GDM1 (cell line): Measurements from ENCODE around the gene PABPN1L.

ENCODE experiments used
- DNase-seq: peaks from one replicate; lab custom pipeline; 2025; lab: John Stamatoyannopoulos, UW

Gene PABPN1L

GRCh38 chr16:88883946-88884345 lies 17.5 kb upstream of the PABPN1L start:
- DNase-seq: no peak

DNA sequence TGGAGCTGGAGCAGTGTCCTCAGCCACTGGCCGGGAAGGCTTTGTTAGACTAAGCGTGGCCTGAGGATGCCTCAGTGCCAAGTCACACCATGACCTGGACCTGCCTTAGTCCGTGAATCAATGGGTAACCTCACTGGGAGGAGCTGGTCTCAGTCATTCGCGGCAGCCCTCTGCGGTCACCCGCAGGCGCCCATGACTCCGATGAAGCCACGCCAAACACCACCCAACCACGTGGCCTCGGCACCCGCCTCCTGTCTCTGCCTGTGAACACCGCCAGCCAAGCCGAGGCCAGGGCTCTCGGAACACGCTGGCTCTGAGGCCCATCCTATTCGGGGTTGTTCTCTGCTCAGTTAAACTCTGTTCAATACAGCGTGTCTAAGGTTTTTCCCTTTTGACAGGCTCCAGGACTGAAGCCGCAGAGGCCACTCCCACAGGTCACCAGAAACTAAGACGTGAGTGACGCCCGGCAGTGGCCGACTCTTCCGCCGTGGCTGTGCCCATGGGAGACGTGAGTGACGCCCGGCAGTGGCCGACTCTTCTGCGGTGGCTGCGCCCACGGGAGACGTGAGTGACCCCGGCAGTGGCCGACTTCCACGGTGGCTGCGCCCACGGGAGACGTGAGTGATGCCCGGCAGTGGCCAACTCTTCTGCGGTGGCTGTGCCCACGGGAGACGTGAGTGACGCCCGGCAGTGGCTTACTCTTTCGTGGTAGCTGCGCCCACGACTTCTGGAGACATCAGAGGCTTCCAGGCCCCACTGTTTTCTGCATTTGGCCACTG lies 16.8 kb upstream of the PABPN1L start:
- no peak for DNase-seq

GRCh38 chr16:88882358-88883030 lies 16.0 kb upstream of the PABPN1L start:
- no peak for DNase-seq

DNA sequence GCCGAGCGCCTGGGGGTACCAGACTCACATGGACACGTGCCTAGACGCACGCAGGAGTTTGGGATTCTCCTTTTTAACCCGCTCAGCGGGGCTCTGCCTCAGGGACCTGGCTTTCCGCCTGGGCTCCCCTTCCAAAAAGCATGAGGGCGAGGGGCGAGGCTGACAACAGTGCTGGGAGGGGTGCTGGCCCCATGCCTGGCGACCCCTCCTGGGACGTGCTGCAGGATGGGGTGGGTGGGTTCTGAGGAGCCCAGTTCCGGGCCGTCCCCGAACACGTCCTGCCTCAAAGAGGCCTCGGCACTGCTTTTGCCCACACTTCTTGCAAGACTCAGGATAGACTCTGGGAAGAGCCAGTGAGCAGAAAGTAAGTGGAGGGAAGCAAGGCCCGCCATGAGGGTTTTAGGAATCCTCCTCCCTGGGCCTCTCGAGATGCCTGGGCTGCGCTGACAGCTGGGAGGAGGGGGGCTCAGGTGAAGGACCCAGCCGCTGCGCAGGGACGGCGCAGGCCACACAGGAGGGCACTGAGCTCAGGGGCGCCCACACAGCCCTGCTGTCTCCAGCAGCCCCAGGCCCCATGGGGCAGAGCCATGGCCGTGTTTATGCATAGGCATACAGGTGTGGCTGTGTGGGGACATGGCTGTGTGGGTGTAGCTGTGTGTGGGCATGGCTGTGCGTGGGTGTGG lies 15.4 kb upstream of the PABPN1L start:
- DNase-seq: no peak

DNA sequence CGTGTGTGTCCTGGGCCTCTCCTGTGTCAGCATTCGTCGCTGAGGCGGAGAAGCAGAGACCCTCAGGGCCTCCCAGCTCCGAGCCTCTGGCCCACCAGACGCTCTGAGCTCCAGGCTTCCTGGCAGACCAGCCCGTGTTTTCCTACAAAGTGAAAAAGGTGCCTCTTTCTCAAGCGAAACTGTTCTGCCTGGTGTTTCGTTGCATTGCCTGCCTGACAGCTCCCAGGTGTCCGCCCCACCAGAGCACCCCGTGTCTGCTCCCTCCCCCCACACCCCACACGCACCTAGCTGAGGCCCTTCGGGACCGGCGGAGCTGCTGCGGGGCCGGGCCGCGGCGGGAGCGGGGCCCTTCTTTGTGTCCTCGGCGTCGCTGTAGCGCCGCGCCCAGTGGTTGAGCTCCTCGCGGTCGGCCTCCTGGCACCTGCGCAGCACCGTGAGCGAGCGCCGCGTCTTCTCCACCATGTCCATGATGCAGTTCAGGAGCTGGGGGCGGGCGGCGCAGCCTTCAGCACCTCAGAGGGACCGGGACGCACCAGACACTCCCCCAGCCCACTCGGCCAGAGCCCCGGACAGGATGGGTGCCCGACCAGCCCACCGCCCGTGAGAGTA lies 14.7 kb upstream of the PABPN1L start:
- no peak for DNase-seq

DNA sequence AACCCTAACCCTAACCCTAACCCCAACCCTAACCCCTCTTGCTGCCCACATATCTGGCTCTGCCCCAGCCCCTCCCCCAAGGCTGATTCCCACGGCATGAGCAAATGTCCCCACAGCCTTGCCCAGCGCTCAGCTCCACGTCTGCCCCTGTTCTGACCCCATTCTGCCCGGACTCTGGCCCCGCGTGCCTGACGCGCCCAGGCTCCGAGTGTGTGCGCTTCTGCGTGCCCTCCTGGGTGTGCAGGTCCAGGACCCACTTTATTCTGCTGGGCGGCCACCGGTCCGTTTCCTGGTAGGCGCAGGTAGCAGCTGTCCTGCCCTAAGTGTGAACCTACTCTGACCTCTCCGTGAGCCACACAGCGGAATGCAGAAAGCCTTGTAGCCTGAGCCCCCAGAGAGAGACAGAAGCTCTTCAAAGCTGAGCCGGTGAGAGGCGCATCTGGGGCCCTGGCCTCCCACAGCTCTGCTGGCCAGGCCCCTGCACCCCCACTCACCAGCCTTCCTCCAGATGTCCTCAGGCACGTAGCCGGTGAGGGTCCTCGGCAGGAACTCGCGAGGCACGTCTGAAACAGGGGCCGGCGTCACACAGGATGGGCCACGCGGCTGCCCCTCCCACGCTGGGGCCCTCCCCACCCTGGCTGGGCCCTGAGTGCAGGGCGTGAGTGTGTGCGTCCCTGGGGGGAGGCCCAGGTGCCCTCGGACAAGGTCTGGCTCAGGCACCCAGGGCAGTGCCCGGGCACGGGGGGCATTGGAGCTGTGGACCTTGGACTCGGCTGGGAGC lies 14.0 kb upstream of the PABPN1L start:
- no peak for DNase-seq

GRCh38 chr16:88879788-88880055 lies 13.3 kb upstream of the PABPN1L start:
- no peak for DNase-seq

GRCh38 chr16:88878967-88879787 lies 12.7 kb upstream of the PABPN1L start:
- DNase-seq: no peak

GRCh38 chr16:88878356-88878755 lies 11.9 kb upstream of the PABPN1L start:
- DNase-seq: no peak

DNA sequence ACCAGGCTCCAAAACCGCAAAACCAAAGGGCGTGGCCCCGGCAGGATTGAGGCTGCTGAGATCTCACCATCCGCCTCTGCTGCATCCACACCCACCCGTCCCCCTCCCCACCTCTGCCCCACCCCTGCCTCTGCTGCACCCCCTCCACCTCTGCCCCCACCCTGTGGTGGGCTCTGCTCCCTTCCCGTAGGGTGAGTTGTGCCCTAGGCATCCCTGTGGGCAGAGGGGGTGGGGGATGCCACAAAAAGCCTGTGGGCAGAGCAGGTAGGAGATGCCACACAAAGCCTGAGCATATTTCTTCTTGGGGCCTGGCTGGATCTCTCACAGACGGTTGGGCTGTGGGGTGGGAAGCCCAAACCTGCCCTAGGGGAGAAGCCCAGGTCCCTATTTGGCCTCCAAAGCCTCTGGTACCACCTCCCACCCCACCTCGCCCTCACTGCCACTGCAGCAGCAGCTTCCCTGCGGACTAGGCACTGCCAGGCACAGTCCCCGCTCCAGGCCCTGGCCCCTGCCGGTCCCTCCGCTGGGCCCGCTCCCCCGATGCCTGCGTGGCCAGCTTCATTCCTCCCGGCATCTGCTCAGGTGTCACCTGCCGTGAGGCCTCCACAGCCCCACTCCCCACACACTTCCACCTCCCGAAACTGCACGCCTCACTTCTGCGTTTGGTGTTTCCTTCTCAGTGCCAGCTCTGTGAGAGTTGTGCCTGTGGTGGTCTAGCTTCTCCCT lies 11.3 kb upstream of the PABPN1L start:
- no peak for DNase-seq

DNA sequence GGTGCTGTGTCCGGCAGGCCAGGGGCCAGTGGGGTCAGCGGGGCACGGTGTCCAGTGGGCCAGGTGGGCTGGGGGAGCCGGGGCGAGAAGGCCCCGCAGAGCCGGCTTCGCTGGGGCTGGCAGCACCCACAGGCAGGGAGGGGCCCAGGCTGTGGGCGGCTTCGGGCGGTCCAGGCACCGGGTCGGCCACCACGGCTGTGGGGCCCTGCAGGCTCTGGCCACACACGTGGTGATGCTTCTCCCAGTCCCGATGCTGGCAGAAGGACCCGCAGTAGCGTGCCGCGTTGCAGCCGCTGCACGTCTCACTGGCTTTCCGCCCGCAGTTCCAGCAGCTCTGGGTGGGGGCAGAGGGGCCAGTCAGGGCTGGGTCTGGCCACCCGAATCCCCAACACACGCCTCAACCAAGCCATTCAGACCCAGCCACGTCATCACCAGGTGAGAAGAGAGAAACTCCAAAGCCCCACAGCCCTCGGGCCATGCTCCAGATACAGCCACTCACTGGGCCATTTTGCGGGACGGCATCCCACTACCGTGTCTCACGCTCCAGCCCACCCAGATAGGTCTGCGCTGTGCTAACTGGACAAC lies 10.6 kb upstream of the PABPN1L start:
- no peak for DNase-seq

DNA sequence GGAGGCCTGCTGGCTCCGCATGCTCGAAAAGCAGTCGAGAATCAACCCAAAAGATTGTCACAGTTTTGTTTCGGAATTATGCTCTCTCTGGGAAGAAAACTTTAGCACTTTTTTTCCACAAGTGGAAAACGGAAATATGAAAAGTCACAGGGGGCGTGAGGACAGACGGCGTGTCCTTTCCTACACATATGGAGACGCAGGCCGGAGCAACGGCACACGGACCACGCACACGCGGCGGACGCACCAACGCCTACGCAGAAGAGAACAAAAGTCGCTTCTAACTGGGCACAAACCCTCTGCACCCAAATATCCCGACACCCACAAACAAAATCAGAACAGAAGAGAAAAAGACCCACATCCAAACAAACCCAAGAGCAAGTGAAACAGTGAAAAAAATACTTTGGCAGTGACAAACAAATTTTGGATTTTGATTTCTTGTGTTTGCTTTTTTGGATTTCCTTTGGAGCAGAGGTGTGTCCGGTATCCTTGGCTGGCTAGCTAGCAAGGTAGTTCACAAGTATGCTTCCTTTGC lies 9.3 kb upstream of the PABPN1L start:
- no peak for DNase-seq

DNA sequence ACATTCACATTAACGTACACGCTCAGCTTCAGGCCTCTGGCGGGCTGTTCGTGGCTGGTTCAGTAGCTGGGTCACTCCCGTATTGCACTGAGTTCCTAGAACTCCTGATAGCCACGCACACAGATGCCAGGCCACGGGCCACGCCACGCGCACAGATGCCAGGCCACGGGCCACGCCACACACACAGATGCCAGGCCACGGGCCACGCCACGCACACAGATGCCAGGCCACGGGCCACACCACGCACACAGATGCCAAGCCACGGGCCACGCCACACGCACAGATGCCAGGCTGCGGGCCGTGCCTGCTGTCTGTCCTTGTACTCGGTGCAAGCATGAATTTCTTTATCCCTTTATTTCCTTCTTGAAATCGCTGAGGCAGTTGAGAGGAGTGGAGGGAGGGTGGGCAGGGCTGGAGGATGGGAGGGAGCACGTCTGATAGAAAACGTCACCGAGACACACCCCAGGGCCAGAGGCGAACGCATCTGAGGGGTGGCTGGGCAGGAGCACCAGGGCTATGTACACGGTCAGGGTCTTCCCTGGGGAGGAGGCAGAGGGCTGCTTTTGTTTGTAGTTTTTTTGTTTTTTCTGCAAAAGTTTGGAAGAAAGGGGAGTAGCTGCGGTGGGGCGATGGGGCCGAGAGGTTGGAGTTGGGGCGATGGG lies 8.6 kb upstream of the PABPN1L start:
- no peak for DNase-seq

- DNase-seq: no peak
These were observed 6.3 kb upstream of the PABPN1L start for GRCh38 chr16:88872650-88873331.

- no peak for DNase-seq
These were observed 5.4 kb upstream of the PABPN1L start for GRCh38 chr16:88871730-88872416.

DNA sequence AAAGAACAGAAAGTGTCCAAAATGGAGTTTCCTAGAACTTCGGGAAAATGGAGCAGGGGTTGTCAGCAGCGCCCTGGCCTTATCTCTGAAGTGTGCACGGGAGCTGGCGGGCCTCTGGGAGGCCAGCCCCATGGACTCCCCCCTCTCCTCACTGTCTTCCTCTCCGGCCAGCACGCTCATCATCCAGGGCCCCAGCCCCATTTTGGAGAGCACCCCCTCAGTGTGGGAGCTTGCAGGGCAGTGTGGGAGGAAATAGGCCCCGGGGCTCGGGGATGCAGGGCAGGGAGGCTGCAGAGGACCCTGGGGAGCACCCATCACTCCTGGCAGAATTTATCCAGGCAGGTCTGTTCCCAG lies 4.9 kb upstream of the PABPN1L start:
- DNase-seq: no peak

DNA sequence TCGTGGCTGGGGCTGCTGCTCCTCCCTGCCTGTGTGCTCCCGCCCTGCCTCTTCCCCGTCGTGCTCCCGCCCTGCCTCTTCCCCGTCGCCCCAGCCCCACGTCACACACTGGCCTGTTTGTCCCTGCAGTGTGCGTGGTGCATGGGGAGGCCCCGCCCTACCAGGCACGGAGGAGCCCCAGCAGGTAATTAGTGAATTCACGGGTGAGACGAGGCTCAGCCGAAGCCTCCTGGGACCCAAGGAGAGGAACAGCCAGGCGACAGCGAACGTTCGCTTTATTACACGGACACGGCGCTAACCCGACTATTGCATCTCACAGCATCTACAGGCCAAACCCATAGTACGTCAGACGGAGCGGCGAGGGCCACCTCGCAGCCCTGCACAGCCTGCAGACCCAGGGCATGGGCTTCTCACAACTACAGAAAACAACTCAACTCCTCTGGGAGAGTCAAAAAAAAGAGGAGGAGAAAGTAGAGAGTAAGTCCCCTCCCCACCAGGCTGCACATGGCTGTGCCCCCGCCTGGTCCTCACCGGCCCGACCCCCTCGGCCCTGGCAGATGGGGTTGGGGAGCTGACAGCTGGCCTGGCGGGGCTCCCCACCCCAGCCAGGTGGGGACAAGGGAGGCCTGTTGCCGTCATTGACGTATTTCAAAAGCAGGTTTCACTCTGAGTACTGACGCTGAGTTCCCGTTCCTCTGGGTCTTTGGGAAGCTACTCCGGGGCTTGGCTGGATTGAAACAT lies 4.3 kb upstream of the PABPN1L start:
- no peak for DNase-seq

GRCh38 chr16:88869673-88869980 lies 3.2 kb upstream of the PABPN1L start:
- DNase-seq: no peak
